Fibroblast of skin of left biceps (primary cell): ENCODE measurements around the gene MPDZ.

Experiments
- DNase-seq, 2 experiments: peaks; one replicate each; pipeline ENCODE4 v3.0.0-alpha.2; 2013; ENCODE audit warnings: low read depth in 2 of 2

MPDZ gene

GRCh38 chr9:13088720-13089427 lies 190.6 kb downstream of the MPDZ start:
- no peak for DNase-seq

DNA sequence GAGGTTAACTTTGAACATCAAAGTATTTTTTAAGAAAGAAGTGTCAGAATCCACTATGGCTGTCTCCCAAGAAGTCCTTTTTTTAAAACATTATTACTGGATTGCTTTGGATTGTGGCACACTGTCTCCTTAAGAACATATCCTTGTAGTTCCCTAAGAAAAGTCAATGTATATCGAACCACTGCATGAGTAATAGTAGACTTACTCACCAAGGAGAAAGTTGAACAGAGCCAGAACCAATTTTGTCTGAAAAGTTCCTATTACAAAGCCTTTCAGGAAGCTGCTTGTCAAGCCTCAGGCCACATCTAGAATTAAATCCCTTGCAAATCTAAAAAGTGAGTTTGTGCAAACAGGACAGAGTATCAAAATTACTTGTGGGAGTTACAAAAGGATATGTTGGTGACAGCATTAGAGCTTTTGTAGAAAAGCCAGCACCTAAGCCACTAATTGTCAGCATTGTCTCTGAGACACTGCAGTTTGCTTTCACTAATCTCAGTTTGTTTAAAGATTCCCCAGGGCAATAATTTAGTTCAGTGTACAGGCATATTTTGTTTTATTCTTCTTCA lies 195.4 kb downstream of the MPDZ start:
- peak; percentile 17 to 23 for DNase-seq

- DNase-seq: no peak
Observed at GRCh38 chr9:13083366-13083765, 196.1 kb downstream of the MPDZ start.

DNA sequence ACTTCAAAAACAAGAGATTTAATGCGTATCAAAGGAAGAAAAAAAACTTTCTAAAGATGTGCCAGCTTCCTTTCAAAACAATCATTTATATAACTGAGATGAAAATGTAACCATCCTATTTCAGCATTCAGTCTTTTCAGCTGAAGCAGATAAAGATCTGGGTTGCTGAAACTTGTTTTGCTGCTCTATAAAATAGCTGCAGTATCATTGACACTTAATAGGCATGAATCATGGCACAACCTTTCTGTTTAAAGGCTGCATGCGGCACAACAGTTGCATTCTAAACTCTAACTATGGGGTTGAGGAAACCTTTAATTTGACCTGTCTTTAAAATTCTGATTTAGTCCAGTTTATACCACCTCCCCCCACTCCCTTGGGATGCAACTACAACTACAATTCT lies 196.7 kb downstream of the MPDZ start:
- no peak for DNase-seq

GRCh38 chr9:13078164-13078563 lies 201.3 kb downstream of the MPDZ start:
- DNase-seq: no peak

DNA sequence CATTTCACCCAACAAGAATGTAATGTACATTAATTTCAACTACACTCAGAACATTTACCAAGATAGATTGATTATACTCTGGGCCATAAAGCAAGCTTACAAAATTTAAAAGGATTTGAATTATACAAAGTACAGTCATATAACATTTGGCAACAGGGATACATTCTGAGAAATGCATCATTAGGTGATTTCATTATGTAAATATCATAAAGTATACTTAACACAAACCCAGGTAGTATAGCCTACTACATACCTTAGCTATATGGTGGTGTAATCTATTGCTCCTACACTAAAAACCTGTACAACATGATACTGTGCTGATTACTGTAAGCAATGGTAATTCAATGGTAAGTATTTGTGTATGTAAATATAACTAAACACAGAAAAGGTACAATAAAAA lies 202.9 kb downstream of the MPDZ start:
- no peak for DNase-seq

- no peak for DNase-seq
Observed at GRCh38 chr9:13071921-13072320, 207.6 kb downstream of the MPDZ start.

DNA sequence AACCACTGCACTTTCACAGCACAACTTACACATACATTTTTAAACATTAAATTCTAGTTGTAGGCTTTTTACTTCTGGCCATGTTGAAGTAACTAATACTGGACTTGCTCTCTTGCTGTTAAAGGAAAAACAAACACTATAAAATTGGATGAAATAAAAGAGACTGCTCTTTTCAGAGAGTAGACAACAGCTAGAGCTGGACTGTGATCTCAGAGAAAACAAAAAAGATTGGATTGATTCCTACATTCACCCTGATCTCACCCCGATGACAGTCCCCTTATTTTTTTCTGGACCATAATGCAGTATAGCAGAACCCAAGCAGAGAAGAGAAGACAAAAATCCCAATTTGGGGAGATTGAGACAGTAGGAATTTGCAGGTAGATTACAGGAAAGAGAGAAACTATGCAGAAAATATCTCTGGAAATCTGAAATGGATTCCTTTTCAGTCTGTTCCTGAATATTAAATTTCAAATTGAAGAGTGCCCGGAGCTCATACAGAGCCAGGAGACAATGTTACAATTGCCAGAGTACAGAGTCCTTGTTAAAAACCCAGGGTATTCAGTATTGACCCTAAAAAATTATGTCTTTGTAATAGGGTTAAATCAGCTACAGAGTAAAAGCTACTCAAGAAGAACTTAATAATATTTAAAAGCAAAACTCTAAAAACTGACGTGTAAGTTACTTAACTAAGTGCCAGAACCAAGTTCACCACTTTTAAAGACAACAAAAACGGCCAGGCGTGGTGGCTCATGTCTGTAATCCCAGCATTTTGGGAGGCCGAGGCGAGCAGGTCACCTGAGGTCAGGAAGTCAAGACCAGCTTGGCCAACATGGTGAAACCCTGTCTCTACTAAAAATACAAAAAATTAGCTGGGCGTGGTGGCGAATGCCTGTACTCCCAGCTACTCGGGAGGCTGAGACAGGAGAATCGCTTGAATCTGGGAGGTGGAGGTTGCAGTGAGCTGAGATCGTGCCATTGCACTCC lies 208.6 kb downstream of the MPDZ start:
- DNase-seq: no peak

- no peak for DNase-seq
Observed at GRCh38 chr9:13069498-13069897, 210.0 kb downstream of the MPDZ start.

- no peak for DNase-seq
Observed at GRCh38 chr9:13064676-13065075, 214.8 kb downstream of the MPDZ start.

DNA sequence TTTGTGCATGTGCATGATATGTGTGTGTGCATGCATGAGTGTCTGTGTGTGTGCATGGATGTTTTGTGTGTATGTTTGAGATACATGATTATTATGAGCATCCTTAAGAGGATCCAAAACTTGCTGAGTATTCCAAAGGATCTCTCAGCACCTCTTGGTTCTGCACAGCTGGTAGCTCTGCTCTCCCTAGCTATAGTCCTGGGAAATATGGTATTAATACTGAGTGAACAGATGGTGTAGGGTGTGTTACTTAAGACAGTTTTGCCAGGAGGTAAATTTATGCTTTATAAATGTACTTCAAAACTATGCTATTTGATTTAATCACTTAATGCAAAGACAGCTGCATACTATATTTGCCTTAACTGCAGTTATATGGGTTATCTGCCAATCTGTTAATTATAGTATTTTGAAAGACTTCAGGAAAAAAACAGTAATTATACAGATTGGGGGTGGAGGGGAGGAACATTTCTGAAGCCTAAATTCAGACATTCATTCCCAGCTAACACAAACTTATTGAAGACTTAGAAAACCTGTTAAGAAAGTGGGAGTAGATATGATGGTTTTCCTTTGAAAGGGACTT lies 215.5 kb downstream of the MPDZ start:
- DNase-seq: no peak

GRCh38 chr9:13061390-13061789 lies 218.1 kb downstream of the MPDZ start:
- no peak for DNase-seq
